ENCODE measurements around the gene ZSWIM5.
"Not testable (repeated sequence)": the region's sequence is repeated elsewhere in the genome, so short reads cannot be mapped to it uniquely, and the experiment has no call there.

ZSWIM5 gene

GRCh38 chr1:44995467-44996238, 210.8 kb downstream of the ZSWIM5 start:
- no peak for DNase-seq

GRCh38 chr1:44994309-44994898, 212.0 kb downstream of the ZSWIM5 start:
- DNase-seq, result no peak

GRCh38 chr1:44988531-44989156, 217.8 kb downstream of the ZSWIM5 start:
- no peak for DNase-seq

- no peak for DNase-seq
Measured at GRCh38 chr1:44985747-44986359, 220.6 kb downstream of the ZSWIM5 start.

- DNase-seq, result not testable (repeated sequence)
Measured at GRCh38 chr1:44977372-44977771, 229.0 kb downstream of the ZSWIM5 start.

GRCh38 chr1:44976252-44976651, 230.2 kb downstream of the ZSWIM5 start:
- no peak for DNase-seq

- DNase-seq, result no peak
Measured at GRCh38 chr1:44973645-44974044, 232.8 kb downstream of the ZSWIM5 start.

- DNase-seq, result no peak
Measured at GRCh38 chr1:44970317-44970716, 236.1 kb downstream of the ZSWIM5 start.

Data from activated naive CD4-positive, alpha-beta T cell (primary cell).